Forelimb muscle (tissue), 1 donor: ENCODE measurements around the gene MAST3. TPM values are rescaled to one million over a fixed set of nuclear protein-coding genes. Genes with fewer than 3 reads are reported as not detected.

Experiments
- DNase-seq: peaks from one replicate; pipeline ENCODE4 v3.0.0-alpha.2; 2013; ENCODE audit warnings: low read depth
- polyA plus RNA-seq: library from polyadenylated mRNA; unstranded; fragments of 120-200 nt; gene quantifications from one replicate; pipeline ENCODE4 v1.2.1, GENCODE V29; 2013; ENCODE audit not compliant: insufficient read length

Gene MAST3
- polyA plus RNA-seq, 1 donor: 11.4 TPM

DNA sequence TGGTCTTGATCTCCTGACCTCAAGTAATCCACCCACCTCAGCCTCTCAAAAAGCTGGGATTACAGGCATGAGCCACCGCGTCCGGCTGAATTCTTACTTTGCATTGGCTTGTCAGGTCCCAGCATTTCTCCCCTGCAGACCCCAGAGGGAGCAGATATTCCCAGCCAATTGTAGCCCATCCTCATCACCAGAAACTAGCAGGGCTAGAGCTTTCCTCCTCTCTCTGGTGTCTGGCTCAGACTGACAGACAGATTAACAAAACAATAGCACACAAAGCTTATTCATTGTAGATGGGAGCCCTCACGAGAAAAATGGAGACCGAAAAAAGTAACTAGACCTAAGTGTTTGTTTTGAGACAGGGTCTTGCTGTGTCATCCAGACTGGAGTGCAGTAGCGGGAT is 88.0 kb downstream of the MAST3 start:
- DNase-seq: no peak

DNA sequence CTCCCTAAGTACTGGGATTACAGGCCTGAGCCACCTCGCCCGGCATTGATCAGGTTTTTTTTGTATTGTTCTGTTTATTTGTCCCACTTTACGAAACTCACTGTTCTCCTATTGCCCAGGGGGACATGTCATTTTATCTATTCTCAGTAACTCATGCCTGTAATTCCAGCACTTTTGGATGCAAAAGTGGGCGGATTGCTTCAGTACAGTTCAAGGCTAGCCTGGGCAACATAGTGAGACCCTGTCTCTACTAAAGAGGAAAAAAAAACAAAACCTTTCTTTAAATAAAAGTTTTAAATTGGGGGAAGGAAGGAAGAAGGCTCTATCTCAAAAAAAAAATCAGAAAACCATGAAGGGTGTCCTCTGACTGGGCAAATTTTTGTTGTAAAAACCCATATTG is 92.7 kb downstream of the MAST3 start:
- no peak for DNase-seq

DNA sequence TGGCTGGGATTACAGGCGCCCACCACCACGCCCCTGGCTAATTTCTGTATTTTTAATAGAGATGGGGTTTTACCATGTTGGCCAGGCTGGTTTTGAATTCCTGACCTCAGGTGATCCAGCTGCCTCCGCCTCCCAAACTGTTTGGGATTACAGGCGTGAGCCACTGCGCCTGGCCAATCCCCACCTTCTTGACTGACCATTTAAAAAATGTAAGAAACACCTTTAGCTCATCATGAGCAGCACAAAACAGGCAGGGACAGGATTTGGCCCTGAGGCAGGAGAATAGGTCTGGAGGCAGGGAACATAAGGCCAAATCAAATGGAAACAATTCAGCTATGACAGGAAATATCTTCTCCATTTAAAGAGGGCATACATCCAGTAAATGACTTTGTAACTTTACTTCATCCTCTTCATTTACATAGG is 94.1 kb downstream of the MAST3 start:
- no peak for DNase-seq

DNA sequence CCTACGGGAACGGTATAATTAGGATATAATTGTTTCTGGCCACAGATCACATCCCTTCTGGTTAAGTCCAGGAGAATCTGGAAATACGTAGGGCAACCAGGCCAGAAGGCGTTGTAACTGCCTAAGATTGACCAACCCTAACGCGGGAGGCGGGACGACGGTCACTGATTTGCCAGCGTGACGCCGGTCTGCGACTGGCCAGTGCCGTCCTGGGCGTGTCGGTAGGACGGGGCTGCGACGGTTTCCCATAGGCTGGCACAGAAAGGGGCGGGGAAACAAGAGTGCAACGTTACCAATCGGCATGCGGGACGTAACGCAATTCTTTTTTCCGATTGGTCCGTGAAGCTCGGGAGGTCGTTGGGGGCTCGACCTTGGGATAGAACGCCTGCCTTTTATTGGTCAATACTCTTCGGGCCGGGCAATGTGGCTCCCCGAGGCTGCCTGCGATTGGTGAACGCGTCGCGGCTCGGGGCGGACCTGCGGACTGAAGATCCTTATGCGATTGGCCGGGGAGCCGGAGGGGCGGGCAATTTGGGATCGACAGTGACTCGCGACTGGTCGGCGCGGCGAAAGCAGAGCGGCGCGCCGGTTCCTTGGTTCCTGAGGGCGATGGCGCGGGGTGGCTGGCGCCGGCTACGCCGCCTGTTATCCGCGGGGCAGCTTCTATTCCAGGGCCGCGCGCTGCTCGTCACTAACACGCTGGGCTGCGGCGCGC is 95.3 kb downstream of the MAST3 start, which contains the start of gene MPV17L2:
Gene MPV17L2, plus strand, starts transcription at position 546 of the 715 bp plus-strand sequence. Its CDS starts 64 bp downstream, at position 610.
- peak; percentile 99 for DNase-seq

DNA sequence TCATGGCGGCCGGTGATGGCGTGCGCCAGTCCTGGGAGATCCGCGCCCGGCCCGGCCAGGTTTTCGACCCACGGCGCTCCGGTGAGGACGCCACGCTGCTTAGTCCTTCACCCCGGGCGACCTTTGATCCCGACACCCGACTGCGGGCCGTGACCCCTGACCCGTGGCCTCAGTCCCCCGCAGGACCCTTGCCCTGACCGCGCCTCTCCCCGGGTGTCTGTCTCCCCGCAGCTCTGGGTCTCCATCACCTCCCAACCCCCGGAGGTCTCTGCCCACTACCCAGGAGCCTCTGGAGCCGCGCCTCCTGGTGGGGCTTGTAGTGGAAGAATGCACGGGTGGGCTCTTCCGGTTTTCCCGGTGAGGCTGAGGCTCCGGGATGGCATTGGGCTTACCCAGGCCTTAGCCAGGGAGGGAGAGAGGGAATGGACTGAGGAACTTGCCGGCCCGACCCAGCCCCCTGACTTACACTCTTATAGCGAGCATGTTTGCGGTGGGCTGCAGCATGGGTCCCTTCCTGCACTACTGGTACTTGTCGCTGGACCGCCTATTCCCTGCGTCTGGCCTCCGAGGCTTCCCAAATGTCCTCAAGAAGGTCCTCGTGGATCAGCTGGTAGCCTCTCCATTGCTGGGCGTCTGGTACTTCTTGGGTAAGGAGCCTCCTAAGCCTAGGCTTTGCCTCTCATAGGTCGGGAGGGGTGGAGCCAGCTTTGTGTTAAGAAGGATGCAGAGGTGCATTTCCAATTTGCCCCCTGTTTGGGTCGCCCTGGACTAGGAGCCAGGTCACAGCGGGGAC is 96.0 kb downstream of the MAST3 start:
- DNase-seq: no peak

DNA sequence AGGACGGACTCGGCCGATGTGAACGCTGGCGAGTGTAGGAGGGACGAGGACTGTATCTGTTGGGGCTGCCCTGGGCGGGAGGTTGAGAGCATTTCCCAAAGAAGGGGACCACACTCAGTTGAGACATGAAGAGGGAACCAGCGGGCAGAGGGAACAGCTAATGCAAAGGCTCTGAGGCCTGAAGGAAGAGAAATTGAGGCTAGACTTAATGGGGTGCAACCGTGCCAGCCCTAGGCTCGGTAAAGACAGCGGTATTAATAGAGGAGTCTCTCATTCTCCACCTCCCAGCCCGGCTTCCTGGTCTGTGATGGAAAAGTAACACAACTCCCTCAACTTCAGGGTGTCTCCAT is 96.6 kb downstream of the MAST3 start:
- DNase-seq: no peak

DNA sequence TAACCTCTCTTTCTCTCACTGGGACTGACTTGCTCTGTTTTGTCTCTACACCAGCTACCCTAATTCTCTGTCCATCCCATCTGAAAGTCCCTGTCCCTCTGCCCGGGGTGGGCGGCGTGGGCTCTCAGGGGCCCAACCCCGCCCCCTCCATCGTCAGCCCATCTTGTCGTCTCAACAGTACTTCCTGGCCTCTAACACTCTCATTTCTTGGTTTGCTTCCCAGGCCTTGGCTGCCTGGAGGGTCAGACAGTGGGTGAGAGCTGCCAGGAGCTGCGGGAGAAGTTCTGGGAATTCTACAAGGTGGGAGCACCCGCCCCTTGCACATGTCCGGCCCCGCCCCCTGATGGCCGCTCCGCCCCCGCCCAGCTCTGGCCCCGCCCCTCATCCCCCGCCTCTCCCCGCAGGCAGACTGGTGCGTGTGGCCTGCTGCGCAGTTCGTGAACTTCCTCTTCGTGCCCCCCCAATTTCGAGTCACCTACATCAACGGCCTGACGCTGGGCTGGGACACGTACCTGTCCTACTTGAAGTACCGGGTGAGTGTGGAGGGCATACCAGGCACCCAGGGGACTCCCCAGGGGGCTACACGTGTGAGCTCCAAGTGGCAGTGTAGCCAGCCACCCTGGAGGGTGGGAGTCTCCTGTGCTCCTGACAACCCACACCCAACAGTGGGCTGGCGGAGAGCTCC is 97.1 kb downstream of the MAST3 start:
- no peak for DNase-seq

DNA sequence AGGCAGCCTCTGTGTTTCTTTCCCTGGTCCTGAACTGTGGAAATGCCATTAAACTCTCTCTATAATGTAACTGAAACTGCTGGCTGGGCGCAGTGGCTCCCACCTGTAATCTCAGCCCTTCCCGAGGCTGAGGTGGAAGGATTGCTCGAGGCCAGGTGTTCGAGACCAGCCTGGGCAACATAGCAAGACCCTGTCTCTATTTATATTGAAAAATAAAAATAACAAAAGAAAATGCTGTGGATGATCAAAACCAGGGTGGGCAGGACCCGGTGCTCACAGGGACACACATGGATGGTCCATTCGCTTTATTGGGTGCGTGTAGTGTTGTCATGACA is 98.9 kb downstream of the MAST3 start:
- DNase-seq: no peak

DNA sequence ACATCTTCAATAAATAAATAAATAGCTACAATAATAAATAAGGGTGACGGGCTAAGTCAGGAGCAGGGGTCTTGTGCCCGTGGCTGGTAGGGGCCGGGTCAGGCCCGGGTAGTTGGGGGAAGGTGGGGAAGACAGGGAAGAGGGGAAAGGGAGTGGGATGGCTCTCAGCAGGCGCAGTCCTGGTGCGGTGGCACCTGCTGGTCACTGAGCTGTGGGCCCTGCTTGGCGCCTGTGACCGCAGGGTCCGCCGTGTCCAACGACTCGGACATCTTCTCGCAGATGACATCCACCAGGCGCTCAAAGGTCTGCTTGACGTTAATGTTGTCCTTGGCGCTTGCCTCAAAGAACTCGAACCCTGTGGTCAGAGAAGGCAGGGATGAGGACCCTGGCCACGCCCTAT is 99.7 kb downstream of the MAST3 start:
- DNase-seq: no peak

DNA sequence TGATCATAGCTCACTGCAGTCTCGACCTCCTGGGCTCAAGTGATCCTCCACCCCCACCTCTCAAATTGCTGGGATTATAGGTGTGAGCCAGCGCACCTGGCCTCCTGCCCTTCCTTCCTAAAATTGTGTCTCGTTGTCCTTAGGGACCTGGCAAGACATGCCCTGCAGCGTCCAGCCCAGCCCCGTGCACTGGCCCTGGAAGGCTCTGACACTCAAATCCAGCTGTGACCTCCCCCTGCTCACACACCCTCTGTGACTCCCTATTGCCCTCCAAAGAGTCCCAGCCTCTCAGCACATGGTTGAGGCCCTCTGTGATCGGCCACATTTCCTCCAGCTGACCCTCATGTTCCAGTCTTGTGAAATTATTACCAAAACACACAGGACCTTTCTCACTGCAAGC is 100.4 kb downstream of the MAST3 start:
- DNase-seq: no peak

DNA sequence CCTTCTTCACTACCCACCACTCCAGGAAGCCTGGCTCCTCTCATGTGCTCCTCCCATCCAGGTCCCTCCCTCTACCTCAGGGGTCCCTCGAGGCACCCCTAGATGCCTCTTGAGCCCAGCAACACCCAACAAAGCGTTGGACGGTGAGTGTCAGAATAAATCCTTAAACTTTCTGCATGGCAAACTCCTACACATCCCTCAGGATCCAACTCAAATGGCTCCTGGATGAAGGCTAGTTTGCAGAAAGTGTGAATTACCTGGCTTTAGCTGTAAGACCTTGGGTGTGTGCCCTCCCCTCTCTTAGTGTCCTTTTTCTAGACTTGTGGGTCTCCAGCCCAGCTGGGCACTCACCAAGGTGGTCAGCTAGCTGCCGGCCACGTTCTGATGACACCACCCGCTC is 100.8 kb downstream of the MAST3 start:
- DNase-seq: no peak

Other genes starting within 250 kb of the MAST3 start
- 1.9 TPM for gene JAK3, start 249.8 kb upstream of the MAST3 start, polyA plus RNA-seq
- 2,721 TPM for gene RPL18A, start 237.9 kb upstream of the MAST3 start, polyA plus RNA-seq
- gene SLC5A5, start 225.8 kb upstream of the MAST3 start, polyA plus RNA-seq: not detected
- gene CCDC124, start 164.8 kb upstream of the MAST3 start, polyA plus RNA-seq: 54.8 TPM
- 0.97 TPM for gene KCNN1, start 130.7 kb upstream of the MAST3 start, polyA plus RNA-seq
- 4.8 TPM for gene ARRDC2, start 89.6 kb upstream of the MAST3 start, polyA plus RNA-seq
- gene IL12RB1, start 10.8 kb upstream of the MAST3 start, polyA plus RNA-seq: 0.35 TPM
- gene PIK3R2, start 55.4 kb downstream of the MAST3 start, polyA plus RNA-seq: 57.8 TPM
- 0.11 TPM for gene IFI30, start 76.0 kb downstream of the MAST3 start, polyA plus RNA-seq
- 6.2 TPM for gene MPV17L2, start 95.4 kb downstream of the MAST3 start, polyA plus RNA-seq
- 4.2 TPM for gene RAB3A, start 106.3 kb downstream of the MAST3 start, polyA plus RNA-seq
- gene PDE4C, start 128.7 kb downstream of the MAST3 start, polyA plus RNA-seq: 4.8 TPM
- gene IQCN, start 176.7 kb downstream of the MAST3 start, polyA plus RNA-seq: 3.4 TPM
- gene JUND, start 183.8 kb downstream of the MAST3 start, polyA plus RNA-seq: 129 TPM
- gene LSM4, start 225.3 kb downstream of the MAST3 start, polyA plus RNA-seq: 87.8 TPM
- 8.1 TPM for gene PGPEP1, start 242.8 kb downstream of the MAST3 start, polyA plus RNA-seq